ENCODE measurements around the gene BMP8A.

BMP8A gene

DNA sequence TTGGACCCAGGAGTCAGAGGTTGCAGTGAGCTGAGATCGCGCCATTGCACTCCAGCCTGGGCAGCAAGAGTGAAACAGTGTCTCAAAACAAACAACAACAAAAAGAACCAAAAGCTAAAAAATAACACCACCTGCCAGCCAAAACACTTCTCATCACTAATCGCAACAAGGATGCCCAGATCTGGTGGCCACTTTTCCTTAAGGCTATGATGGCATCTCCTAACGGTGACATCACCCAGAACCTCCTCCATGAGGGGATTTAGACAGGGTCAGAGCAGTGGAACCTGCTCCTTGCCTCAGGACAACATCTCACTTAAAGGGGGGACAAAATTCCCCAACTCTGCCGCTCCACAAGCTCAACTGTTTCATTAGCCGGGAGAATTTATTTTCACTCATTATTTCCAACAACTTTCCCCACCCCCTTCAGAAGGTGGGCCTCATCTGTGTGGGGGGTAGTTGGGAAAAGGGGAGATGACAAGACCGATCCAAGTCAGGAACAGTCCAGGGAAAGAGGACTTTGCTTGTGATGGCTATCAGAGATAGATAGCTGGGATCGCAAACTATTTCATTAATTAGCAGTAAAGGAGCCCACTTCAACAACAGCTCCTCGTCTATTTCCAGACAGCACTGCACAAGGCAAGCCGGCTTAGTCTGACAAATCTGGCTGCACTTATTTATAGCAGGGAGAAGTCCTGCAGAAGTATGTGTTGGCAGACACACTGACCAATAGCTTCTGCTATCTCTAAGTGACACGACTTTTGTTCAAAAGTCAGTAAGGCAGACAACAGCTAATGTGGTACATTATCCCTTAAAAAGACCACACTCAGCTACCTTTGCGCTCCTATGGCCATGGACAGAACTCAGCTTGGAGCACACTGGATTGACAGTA lies 82.5 kb downstream of the BMP8A start:
- DNase-seq, result no peak

DNA sequence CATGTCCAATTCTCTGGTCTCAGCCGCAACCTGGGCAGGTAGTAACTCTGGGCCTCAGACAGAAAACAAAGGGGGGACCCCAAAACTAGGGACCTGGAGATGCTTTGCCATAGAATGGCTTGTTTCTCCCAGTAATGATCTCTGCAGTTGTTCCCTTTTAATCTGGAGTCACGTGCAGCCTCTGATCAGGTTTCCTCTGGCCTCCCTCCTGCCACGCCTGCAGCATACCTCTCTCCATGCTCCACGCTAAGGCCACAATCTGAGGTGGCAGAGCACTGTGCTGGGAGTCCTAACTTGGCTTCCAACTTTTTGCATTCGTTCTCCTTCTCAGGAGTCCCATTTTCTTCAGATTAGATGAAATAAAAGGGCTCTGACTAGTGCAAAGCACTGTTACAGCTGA lies 83.2 kb downstream of the BMP8A start:
- DNase-seq, result no peak

Measured in stimulated activated CD4-positive, alpha-beta T cell treated with anti-CD3 and anti-CD28 coated beads, Interleukin-2, amount 100 ng/mL, for 24 hours (primary cell).